MM.1S (cell line): ENCODE results near the gene SLC2A13.

Experiments used
- CTCF ChIP-seq: fragments of 300-600 bp; sonication (generic); IDR thresholded peaks from 2 replicates; pipeline ENCODE4 v1.5.1; 2016; ENCODE audit warnings: antibody characterized with exemption, low read length, mixed read lengths
- EZH2 ChIP-seq: fragments of 300-600 bp; sonication (generic); optimal IDR thresholded peaks from 2 replicates; pipeline ENCODE3; 2017; ENCODE audit warnings: low read depth, mild to moderate bottlenecking, antibody characterized with exemption, low read length, mixed read lengths
- EZH2phosphoT487 ChIP-seq: fragments of 300-600 bp; sonication (generic); IDR thresholded peaks from 2 replicates; pipeline ENCODE4 v1.6.1; 2018; ENCODE audit warnings: antibody characterized with exemption, low read length

GRCh38 chr12:40122842-40123241 lies 17.0 kb upstream of the SLC2A13 start:
- TF ChIP-seq CTCF (no peak), EZH2 (no peak), EZH2phosphoT487 (no peak)
